GM19452 (cell line): Measurements from ENCODE around the gene TALDO1.

Source experiments
- ATAC-seq: cut with Tn5 transposase; IDR thresholded peaks from one replicate; pipeline ENCODE4 v1.9.1; 2021; ENCODE audit not compliant: unreplicated experiment

TALDO1 gene

DNA sequence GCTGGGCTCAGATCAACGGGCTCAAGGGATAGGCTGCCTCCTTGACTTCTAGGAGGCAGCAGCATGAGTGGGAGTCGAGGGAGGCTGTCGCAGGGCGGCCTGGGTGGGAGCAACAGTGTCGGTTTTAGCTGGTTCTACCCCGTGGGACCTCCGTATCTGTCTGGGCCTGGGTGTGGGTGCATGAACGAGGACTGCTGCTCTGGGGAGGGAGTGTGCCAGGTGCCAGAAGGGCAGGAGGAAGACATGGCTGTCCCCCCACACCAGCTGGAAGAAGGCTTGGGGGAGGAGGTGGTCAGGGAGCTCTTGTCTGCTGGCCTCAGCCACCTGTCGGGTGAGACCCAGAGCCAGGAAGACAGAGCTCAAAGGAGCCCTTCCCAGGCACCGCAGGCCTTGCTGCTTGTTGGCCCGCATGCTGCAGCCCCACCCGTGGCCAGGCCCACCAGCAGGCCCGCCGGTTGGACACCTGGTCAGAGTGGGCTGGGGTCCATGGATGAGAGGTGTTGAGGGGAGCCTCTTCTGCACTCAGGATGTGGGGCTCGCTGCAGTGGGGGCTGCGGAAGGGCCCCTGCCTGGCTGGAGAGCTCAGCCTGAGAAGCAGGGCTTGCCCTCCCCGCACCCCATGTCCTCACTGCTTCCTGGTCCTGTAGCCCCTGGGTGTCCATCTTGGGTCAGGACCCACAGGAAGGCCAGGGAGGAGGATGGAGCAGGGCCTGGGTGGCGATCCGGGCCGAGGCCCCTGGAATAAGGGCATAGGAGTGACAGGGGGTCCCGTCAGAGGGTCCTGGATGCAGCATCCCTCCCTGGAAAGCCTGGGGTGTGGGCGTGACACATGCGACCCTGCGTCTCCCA is 39.2 kb downstream of the TALDO1 start:
- no peak for ATAC-seq

DNA sequence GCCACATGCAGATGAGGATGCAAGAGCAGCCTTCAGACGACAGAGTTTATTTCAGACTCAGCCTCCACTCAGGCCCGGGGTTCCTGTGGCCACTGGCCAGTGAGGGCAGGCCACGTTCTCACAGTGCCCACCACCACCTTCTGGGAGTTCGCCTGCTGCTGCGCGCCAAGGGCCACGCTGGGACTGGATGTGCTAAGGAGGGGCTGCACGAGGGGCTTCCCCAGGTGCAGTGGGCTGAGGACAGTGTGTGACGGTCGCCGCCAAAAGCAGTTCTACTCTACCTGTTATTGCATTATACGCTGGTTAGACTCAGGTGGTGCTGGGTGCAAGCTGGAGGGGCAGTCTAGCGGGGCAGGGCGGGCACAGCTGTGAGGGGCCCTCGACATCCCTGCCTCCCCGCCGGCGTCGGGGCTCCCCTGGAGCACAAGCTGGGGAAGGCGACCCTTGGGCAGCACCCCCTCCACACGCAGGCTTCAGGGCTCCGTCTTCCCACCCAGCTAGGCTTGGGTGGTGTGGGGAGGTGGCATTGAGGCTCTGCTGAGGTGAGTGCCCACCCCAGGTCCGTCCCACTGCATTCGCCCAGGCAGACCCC is 39.9 kb downstream of the TALDO1 start:
- ATAC-seq, result no peak

DNA sequence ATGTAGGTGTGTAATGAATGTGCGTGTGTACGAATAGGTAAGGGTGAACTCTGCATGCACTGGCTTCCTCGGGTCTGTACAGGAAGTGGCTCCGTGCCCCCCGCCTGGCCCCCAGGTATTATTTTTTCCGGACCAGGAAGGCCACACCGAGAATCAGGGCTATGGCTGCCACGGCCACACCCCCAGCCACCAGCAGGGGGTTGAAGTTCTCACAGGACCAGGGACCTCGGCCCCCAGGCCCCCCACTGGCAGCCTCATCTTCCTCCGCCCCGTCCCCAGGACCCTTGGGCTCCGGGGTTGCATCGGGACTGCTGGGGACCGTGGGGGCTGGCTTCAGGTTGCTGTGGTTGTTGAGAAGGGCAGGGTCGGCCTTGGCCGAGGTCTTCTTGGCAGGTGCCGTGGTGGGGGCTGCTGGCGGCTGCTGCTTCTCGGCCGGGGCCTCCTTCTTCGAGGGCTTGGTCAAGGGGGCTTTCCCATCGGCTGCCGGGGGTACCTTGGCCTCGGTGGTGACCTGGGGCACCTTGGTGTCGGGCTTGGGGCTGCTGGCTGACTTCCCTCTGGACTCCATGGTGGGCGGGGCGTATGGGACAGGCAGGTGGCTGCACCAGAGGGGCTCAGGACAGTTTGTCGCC is 40.9 kb downstream of the TALDO1 start:
- no peak for ATAC-seq

DNA sequence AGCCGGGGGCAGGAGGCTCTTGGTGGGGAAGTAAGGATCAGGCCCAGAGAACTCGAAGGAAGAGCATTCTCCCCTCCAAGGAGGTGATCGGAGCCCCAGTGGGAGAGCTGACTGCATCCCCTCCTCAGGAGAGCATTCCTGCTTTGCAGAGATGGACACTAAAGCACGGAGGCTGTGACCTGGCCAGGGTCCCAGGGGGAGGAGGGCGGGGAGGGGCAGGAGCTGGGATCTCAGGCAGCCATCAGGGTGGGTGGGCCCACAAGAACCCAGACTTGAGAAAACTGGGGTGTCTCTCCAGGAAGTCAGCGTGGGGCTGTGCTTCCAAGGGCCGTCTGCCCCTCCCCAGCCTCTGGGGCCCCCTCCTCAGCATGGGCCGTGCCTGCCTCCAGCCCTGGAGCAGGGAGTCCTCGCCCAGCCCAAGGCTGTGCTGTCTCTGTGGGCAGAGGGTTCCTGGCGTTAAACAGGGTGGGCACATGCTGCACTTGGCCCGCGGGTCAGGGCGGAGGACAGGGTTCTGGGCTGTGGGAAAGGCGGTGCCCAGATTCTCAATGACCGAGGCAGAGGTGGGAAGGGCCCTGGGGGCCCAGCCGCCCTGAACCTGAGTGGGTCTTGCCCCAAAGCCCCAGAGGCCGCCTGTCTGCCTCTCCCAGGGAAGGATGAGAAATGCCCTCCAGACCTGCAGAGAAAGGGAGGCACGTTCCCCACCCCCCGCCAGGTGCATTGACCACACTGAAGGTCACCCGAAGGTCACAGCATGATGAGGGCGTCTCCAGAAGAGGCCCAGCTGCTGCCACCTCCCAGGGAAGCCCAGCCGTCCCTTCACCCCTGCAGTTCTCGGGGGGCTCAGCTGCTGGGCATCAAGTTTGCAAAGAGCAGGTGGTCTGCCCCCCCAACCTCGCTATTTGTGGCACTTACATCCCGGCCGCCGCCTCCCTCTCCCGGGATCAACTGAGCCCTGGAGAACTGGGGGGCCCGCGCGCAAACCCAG is 42.0 kb downstream of the TALDO1 start:
- no peak for ATAC-seq

DNA sequence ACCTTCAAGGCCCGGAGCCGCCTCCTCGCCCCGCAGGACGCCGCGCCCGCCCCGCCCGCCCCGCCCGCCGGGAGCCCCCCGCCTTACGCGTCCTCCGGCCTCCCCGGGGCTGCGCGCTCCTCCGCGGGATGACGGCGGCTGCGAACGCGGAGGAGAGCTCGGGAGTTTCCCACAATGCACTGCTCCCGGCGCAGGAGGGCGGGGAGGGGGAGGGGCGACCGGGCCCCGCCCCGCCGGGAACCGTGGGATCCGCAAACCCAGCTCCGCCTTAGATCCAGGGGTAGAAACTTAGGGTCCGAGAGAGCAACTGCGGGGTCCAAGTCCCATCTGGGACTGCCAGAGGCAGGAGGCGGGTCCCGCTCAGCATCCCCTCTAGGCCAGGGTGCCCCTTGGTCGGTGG is 42.7 kb downstream of the TALDO1 start, which contains the start of gene CEND1:
Gene CEND1, minus strand, starts transcription at position 148 of the 400 bp plus-strand sequence. CDS start 1,514 bp downstream, outside the sequence.
- no peak for ATAC-seq

DNA sequence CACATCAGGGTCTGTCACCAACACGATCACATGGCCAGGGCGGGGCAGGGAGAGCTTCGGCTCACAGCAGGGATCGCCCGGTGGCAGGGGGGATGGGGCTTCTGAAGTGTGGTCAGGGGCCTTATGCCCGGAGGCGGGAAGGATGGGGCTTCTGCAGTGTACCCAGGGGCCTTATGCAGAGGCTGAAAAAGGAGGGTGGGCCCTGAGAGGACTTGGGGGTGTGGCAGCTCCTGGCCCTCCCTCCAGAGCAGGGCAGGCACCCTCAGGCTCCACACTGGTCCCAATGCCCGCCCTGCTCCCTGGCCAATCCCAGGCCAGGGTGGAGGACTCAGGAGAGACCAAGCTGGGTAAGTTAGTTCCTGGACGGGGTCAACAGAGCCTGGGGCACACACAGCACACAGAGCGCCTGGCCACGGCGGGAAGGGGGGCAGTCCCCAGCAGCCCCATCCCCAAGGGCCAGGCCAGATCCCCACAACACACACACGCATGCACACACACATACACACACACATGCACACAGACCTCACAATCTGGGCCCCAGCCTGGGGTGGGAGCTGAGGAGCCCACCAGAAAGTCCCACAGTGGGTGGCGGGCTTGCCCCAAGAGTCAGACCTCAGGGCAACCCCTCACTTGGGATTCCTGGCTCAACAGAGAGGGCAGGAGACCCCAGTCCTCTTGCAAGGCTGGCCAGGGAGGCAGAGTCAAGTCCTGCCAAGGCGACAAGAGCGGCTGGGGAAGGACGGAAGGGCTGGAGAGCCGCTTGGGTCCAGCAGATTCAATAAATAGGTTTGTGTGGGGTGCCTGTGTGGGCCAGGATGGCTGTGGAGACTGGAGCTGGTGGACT is 43.7 kb downstream of the TALDO1 start:
- ATAC-seq, result no peak

DNA sequence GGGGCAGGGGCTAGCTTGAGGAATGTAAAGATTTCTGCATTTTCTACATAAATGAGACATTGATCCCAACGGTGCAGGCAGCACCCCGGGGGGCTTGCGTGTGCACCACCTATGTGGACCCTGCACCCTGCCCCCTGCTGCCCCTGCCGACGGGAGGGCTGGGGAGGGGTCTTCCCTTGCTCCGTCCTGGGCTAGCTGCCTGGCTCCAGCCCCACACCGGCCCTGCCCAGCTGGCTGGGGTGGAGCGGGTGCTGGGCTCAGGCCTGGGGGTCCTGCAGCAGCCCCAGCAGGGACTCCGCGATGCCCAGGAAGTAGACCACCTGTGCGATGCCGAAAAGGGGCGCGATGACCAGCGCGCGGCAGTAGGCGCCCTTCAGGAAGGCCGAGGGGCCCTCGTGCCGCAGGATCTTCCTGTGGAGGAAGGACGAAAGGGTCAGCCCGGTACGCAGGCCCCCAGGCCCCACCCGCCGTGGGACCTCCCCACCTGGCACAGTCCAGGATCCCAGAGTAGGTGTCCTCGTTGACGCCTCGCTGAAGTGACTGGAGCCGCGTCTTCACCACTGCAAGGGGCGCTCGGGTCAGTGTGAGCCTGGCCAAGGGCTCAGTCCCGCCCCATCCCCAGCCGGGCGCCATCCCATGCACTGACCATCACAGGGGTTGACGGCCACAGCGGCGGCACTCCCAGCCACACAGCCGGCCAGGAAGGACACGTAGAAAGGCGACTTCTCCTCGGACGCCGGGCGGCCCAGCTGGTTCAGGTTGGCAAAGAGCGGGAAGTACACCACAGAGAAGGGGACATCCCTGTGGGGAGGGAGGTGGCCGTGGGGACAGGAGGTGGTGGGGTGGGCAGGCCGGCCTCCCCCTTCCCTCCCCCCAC is 44.6 kb downstream of the TALDO1 start:
- no peak for ATAC-seq

DNA sequence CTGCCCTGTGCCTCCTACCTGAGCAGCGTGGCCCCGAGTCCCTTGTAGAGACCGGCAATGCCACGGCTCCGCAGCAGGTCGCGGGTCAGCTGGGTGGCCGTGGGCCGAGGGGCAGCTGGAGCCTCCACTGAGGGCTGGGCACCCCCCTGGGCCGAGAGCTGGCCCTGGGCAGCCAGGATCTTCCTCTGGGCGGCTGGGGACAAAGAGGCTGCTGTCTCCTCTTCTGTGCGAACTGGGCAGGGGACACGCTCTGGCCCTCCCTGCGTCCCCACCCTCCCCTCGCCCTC is 45.2 kb downstream of the TALDO1 start:
- no peak for ATAC-seq

DNA sequence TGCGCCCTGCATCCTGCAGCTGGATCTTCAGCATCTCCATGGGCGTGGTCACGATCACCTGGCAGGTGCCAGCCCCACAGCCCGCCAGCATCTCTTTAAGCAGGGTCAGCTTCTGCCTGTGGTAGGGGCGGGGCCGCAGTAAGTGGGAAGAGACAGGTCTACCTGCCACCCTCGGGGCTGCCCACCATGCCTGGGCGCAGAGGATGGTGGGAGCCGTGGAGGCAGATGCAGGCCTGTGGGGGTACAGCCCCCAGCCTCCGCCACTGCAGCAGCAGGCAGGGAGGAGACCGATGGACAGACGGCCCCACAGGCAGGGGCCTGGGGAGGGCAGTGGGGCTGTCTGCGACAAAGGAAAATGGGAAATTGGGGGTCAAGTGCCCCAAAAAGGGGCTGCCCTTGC is 45.6 kb downstream of the TALDO1 start:
- ATAC-seq, result no peak

DNA sequence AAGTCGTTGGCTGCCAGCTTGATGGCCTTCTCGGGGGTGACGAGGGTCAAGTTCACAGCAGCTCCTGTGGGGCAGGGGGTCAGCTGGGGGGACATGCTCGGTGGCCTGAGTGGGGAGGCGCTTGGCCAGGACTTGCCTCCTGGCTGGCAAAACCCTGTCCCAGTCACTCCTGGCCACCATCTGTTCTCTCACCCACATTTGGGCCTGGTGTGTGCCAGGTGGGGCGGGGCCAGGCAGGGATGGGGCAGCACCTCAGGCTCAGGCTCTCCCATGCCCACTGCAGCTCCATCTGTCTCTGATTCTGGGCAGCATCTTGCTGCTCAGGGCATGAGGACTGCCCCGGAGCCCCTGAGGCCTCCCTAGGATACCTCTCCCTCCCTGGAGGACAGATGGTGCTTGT is 46.3 kb downstream of the TALDO1 start:
- no peak for ATAC-seq

DNA sequence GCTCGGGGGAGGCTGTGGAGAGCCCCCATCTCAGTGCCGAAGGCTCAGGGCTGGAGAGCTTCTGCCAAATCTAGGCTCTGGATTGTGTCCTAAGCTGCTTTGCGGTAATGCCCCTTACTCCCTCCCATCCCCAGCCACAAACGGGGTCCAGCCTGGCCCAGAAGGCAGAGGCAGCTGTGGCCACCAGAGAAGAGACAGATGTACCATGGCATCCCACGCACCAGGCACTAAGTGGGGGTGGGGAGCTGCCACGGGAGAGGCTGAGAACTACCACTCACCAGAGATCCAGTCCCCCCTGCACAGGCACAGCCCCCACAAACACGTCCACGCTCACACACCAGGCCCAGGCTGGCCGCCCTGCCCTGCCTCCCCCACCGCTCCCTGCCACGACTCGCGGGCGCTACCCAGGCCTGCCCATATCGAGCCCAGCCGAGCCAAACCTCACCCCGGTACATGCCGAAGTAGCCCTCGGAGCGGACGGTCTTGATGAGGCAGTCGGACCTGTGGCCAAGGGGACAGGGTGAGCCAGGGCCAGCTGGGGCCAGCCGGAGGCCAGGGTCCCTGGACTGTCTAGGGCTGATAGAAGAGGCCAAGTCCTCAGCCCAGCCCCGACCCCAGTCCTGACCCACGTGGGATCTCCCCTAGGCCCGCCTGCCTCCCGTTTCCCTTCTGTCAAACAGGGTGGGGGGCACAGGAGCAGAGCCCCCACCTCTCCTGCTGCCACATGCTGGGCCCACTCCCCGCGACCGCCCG is 46.9 kb downstream of the TALDO1 start:
- no peak for ATAC-seq

DNA sequence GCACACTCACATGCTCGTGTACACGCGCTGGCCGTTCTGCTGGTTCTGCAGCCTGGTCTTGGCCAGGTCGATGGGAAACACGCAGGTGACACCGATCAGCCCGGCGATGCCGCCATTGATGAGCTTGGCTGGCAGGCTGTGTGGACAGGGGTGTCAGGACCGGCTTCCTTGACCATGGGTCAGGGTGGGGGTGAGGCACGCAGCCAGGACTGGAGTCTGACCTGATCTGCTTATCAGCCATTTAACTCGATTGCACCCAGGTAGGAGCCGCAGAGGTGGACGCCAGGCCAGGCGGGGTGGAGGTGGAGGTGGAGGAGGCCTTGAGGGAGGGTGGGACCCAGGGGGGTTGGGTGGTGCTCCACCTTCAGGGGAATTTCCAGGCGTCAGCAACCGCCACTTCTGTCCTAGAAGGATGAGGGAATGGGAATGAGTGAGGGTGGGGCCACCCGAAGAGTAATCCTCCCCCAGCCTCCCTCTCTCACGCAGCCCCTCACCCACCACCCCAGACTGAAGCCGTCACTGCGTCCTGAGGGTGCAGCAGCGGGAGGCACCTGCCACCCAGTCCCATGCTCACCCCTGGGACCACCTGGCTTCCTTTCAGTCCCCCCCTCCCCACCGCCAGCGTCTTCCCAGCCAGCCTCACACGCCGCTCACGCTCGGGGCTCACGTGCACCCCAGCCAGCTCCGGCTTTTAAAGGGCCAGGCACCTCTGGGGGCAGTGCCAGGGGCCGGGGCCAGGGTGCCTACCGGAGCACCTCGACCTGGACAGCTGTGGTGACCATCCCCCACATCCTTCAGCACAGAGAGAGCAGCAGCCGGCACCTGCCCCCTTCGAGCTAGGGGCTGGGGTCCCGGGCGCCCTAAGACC is 47.7 kb downstream of the TALDO1 start:
- no peak for ATAC-seq

DNA sequence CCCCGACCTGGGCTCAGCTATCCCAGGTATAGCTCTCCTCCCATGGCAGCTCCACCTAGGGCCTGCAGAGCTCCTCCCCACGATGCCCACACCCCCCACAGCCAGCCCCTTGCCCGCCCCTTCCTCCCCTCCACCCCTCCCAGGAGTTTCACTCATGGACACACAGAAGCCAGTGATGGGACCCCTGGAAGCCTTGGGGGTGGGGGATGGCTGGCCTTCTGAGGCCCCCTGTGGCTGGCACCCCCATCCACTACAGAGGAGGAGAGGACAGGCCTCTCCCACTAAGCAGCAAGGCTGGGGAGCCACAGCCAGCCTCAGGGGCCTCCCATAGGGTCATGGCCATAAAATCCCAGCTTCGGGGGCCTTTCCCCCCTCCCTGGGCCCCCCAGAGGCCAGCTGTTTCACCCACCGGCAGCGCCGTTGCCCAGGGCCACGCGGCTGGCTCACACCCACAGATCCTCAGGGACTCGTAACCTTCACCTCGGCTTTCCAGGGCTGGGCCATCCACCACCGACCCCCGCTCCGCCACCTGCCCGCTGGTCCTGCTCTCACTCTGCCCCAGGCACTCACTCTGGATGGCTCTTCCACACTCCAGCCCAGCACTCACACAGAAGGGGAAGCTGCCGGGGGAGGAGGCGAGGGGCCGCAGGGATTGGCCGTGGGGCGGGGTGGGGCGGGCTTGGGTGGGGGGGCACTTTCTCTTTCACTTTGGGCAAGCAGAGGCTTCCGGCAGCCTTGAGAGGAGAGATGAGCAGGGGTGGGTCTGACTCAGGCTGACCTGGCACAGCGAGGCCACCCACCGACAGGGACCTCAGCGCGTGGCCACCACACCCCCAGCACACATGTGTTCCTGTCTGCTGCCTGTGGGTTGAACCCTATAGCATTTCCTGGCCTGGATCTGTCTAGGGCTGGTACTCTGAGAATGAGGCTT is 48.6 kb downstream of the TALDO1 start:
- no peak for ATAC-seq

DNA sequence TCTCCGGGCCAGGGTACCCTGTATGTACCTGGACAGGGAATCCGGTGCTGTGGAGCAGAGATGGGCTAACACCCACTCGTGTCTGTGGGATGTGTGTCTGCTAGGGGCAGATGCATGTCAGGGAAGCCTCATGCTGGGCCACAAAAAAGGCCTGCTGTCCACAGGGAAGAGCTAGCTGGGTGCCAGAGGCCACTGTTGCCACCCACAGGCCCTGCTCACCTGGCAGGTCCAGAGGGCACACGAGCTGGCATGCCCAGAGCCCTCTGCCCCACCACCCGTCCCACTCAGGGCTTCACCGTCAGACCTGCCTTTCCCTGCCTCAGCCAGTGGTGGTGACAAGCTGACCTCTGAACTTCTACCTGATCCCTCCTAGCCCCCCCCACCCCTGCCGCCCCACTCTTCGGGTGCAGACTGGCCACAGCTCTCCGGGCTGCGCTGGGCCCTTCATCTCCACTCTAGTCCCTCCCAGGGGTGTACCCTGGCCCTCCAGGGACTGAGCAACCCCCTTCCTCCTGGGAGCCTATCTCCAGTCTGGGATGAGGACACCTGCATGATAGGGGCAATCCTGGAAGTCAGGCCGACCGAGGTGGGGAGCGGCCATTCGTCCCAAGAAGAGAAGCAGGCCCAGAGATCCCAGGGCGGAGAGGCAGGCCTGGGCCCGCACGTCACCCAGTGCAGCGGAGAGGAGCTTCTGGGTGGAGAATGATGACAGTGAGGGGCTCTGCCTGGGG is 49.5 kb downstream of the TALDO1 start:
- ATAC-seq, result no peak

DNA sequence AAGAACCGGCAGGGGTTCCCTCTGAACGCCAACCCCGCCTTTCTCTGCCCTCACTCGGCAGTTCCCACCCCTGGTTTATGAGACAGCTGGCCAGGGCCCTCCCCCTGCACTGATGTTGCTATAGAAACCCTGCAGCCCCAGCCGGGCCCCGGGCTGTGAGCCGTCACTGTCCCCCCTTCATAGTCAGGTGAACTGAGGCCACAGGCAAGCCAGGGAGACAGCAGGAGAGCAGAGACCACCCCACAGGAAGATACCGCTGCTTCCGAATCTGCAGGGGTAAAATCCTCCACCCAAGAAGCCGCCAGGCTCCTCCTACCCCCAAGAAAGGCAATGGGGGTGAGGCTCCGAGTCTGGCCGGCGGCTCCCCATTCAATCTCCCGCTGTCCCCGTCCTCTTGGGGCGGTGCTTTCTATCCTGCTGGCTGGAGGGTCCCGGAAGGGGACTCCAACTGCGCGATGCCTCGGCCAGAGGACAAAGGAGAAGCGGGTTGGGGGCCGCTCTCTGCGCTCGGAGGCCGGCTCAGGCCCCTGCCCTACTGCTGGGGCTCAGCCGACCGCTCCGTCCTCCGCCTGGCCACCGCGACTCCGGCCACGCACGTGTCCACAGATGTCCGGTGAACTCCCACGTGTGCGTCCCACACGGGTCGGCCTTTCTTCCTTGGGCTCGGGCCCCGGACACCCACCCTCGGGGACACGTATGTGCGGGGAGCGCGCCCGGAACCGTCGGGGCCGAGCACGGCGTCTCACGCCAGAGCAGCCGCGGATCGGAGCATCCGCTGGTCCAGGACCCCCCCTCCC is 50.2 kb downstream of the TALDO1 start:
- ATAC-seq, result peak; percentile 51
